Upper lobe of left lung (tissue), 6 donors: ENCODE measurements around the gene MYLK. TPM values are rescaled to one million over a fixed set of nuclear protein-coding genes. Genes with fewer than 3 reads are reported as not detected.
"Not testable (repeated sequence)": the region's sequence is repeated elsewhere in the genome, so short reads cannot be mapped to it uniquely, and the experiment has no call there.

Experiments
- ATAC-seq, 2 donors: fragments of 200-7000 bp; cut with Tn5 transposase; one replicate each; pipeline ENCODE4 v1.9.1; 2022; ENCODE audit warnings: mild to moderate bottlenecking in 2 of 2, moderate library complexity in 2 of 2; ENCODE audit not compliant: low FRiP score in 2 of 2
- DNase-seq, 2 donors: peaks; one replicate each; pipeline ENCODE4 v3.0.0-alpha.2; 2019 to 2020
- H3K27ac ChIP-seq, 4 donors: fragments of 200-600 bp; sonication (generic); one replicate each; pipeline ENCODE4 v1.5.1; 2016 to 2019
- H3K27me3 ChIP-seq, 4 donors: fragments of 200-600 bp; sonication (generic); one replicate each; pipeline ENCODE4 v1.5.1; 2017 to 2019
- H3K36me3 ChIP-seq, 4 donors: fragments of 200-600 bp; sonication (generic); one replicate each; pipeline ENCODE4 v1.5.1; 2016 to 2019
- H3K4me1 ChIP-seq, 4 donors: fragments of 200-600 bp; sonication (generic); one replicate each; pipeline ENCODE4 v1.5.1; 2018 to 2019
- H3K4me3 ChIP-seq, 4 donors: fragments of 200-600 bp; sonication (generic); one replicate each; pipeline ENCODE4 v1.5.1; 2017 to 2019; ENCODE audit warnings: mild to moderate bottlenecking in 2 of 4, moderate library complexity in 1 of 4
- H3K9me3 ChIP-seq, 4 donors: fragments of 200-600 bp; sonication (generic); one replicate each; pipeline ENCODE4 v1.5.1; 2018 to 2019
- CTCF ChIP-seq, 6 experiments: fragments of 450-650 bp in 4 of 6; fragments of 200-600 bp in 2 of 6; sonication (generic) in 2 of 6; IDR thresholded peaks; one replicate each; pipeline ENCODE4 v1.5.1; 2016 to 2019; ENCODE audit warnings: antibody characterized with exemption in 6 of 6
- EP300 ChIP-seq, 4 donors: sonication (generic); formaldehyde crosslinking; IDR thresholded peaks; one replicate each; pipeline ENCODE4 v1.5.1; 2017; ENCODE audit warnings: antibody characterized with exemption in 4 of 4, control low read depth in 2 of 4
- POLR2A ChIP-seq, 4 donors: fragments of 450-650 bp; IDR thresholded peaks; one replicate each; pipeline ENCODE4 v1.5.1; 2016 to 2017; ENCODE audit warnings: antibody characterized with exemption in 4 of 4, mild to moderate bottlenecking in 2 of 4
- POLR2AphosphoS5 ChIP-seq, 2 donors: sonication (generic); formaldehyde crosslinking; IDR thresholded peaks; one replicate each; pipeline ENCODE4 v1.5.1; 2017; ENCODE audit warnings: antibody characterized with exemption in 2 of 2
- WGBS, 2 donors: methylation state at CpG; one replicate each; pipeline ENCODE4 v1.1.5; 2017 to 2018; 5-methylcytosine and 5-hydroxymethylcytosine counted together
- total RNA-seq, 6 donors: library from RNA; depleted of rRNA in 4 of 6; stranded (reverse); fragments of >200 nt in 4 of 6; gene quantifications; one replicate each; pipeline versions ENCODE4 v1.1.0 to v1.2.1, GENCODE V29; 2016 to 2021
- donor health status: DM: no; HTN: no; CAD: no; lungs with moderate emphysema.
- donor health status: DM: no; HTN: yes; CAD: no; lungs with severe emphysema.

The MYLK gene
- total RNA-seq, 6 donors from 2014 or later, result 105 to 378 (median 160) TPM

DNA sequence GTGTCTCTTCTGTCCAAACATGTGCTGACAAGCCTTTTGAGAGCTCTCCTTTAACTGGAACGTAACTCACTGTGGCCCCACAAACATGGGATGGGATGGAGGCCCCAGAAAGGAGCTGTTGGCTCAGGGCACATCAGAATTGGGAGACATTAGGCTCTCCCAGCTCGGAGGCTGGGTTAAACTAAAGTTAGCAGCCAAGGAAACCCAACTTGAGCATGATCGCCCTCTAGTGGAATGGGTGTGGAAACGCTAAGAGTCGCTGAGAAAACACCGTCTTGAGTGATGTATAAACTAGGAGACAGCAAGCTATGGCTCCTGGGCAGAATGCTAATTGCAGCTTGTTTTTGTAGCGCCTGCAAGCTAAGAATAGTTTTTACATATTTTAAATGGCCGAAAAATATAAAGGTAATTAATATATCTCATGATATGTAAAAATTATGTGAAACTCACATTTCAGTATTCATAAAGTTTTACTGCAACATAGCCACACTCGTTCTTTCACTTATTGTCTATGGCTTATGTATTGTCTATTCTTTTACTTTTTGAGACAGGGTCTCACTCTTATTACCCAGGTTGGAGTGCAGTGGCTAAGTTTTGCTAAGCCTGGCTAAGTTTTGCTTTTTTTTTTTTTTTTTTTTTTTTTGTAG, 160.5 kb downstream of the MYLK start:
- ATAC-seq (peak; percentile 69 to 76), DNase-seq (peak in 1 of 2 donors; percentile 54)
- Histone ChIP-seq H3K27ac (peak overlapping the region in 1 of 4 donors; percentile 57), H3K36me3 (no peaks in the 10 kb centered on the region), H3K4me1 (peaks cover 5 to 12% (median 10%) of the 10 kb centered on the region in 4 donors), H3K4me3 (no peak overlapping the region), H3K27me3 (no peaks in the 10 kb centered on the region), H3K9me3 (no peaks in the 10 kb centered on the region)
- 12 to 15% methylated on average over 9 of the region's 9 CpGs for WGBS, 2 donors
- no peak for TF ChIP-seq EP300 (IDR thresholded peaks at IDR 0.05)
- TF ChIP-seq CTCF (IDR thresholded peaks at IDR 0.05), result peak; percentile 62 to 82 (median 74)

DNA sequence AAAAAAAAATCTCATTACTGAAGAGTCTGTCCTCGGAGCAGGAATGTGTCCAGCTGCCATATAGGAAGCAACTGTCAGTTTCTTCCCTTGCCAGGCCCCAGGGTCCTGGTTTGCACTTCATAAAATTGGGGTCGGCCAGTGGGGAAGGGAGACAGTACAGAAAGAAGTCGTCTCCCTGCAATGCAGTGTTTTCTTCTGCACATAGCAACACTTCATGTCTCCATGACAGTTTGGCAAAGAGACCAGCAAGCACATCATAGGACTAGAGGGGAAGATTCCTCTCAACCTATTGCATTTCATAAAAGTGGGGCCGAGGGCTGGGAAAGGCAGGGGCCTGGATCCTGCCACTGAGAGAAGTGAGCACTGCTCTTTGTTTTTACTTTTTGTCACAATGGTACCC, 161.1 kb downstream of the MYLK start:
- DNase-seq, result no peak
- H3K27me3 ChIP-seq, result no peaks in the 10 kb centered on the region
- H3K9me3 ChIP-seq, result no peaks in the 10 kb centered on the region
- H3K4me1 ChIP-seq, result peaks cover 5 to 15% (median 10%) of the 10 kb centered on the region in 4 donors
- 73% methylated on average over 3 to 4 of the region's 4 CpGs for WGBS, 2 donors
- H3K4me3 ChIP-seq, result no peak overlapping the region
- no peaks in the 10 kb centered on the region for H3K36me3 ChIP-seq
- no peak for ATAC-seq
- peak overlapping the region in 1 of 4 donors; percentile 57 for H3K27ac ChIP-seq
- TF ChIP-seq POLR2AphosphoS5 (IDR thresholded peaks at IDR 0.05), result no peak
- no peak for TF ChIP-seq POLR2A (IDR thresholded peaks at IDR 0.05)
- TF ChIP-seq EP300 (IDR thresholded peaks at IDR 0.05), result no peak
- no peak for TF ChIP-seq CTCF (IDR thresholded peaks at IDR 0.05)

DNA sequence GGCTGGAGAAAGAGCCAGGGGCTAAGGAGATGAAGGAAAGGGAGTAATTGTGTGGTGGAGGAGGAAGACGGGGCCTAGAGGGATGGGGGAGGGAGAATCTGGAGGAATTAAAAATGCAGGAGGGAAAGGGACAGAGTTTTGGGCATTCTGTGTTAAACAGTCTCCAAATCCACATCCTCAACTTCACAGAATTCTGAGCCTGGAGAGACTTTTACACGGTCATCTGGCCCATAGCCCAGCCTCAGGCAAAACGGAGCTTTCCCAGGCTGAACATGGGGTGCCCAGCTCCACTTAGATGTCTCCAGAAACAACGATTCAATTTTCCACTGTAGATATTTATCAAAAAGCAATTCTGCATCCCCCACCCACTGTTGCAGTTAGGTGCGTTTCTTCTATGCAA, 161.7 kb downstream of the MYLK start:
- 49 to 66% methylated on average over 5 of the region's 5 CpGs for WGBS, 2 donors
- H3K4me1 ChIP-seq, result peaks cover 5 to 16% (median 10%) of the 10 kb centered on the region in 4 donors
- H3K36me3 ChIP-seq, result no peaks in the 10 kb centered on the region
- no peak for TF ChIP-seq POLR2AphosphoS5 (IDR thresholded peaks at IDR 0.05)
- no peak for TF ChIP-seq POLR2A (IDR thresholded peaks at IDR 0.05)
- TF ChIP-seq CTCF (IDR thresholded peaks at IDR 0.05), result no peak
- TF ChIP-seq EP300 (IDR thresholded peaks at IDR 0.05), result no peak
- no peaks in the 10 kb centered on the region for H3K27me3 ChIP-seq
- no peak for DNase-seq
- no peak overlapping the region for H3K27ac ChIP-seq
- no peaks in the 10 kb centered on the region for H3K9me3 ChIP-seq
- no peak for ATAC-seq
- no peak overlapping the region for H3K4me3 ChIP-seq

DNA sequence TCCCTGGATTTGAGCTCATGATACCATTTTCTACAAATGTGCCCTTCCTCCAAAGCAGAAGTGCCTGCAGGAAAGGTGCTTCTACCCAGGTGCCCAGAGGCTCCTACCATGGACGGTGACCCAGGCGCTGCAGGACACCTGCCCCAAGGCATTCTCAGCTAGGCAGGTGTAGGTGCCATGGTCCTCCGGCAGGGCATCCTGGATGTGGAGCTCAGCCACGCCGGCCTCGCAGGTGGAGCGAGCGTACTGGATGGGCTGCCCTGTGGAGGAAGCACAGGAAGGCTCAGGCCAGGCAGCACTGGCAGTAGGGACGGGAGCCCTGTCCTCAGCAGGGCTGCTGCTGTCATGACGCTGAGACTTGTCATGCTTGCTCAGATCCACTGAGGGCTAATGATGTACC, 162.1 kb downstream of the MYLK start:
- peak in 1 of 2 donors; percentile 62 for DNase-seq
- WGBS, 2 donors, result 84 to 94% methylated on average over 6 to 7 of the region's 10 CpGs
- no peaks in the 10 kb centered on the region for H3K27me3 ChIP-seq

DNA sequence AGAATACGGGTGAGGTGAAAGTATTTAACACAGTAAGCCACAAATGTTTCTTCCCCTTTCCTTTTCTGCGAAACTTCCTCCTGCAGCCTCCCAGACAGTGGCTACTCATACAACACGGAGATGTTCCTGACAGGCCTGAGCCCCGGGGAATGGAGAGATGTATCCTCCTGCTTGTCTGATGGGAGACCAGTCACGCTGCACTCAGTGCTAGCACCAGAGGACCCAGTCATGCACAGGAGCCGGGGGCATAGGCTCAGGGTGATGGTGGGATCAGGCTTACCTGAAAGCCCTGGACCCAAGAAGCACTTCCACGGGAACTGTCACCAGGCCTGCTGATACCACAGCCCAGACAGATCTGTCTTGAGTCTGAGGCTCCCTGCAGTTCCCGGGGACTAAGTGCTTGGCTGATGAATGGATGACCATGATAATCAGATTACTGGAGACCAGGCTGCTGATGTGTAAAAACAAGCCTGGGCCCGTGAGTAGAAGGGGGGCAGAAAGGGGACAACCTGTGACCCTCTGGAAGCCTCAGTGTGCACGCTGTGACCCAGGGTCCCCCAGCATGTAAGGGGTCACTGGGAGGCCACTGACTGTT, 162.9 kb downstream of the MYLK start:
- H3K9me3 ChIP-seq, ATAC-seq, DNase-seq, H3K27me3 ChIP-seq, H3K36me3 ChIP-seq, H3K27ac ChIP-seq, H3K4me3 ChIP-seq: not testable (repeated sequence)
- peaks cover 5 to 16% (median 10%) of the 10 kb centered on the region in 4 donors for H3K4me1 ChIP-seq
- 41 to 62% methylated on average over 5 of the region's 10 CpGs for WGBS, 2 donors

More for the DNA sequence above, 162.1 kb downstream of the MYLK start:
- Histone ChIP-seq H3K4me3 (no peak overlapping the region), H3K36me3 (no peaks in the 10 kb centered on the region), H3K4me1 (peaks cover 5 to 16% (median 10%) of the 10 kb centered on the region in 4 donors), H3K27ac (no peak overlapping the region), H3K9me3 (no peaks in the 10 kb centered on the region)
- no peak for ATAC-seq
- no peak for TF ChIP-seq CTCF (IDR thresholded peaks at IDR 0.05)
- TF ChIP-seq POLR2A (IDR thresholded peaks at IDR 0.05), result no peak
- no peak for TF ChIP-seq EP300 (IDR thresholded peaks at IDR 0.05)
- no peak for TF ChIP-seq POLR2AphosphoS5 (IDR thresholded peaks at IDR 0.05)
